Renal cortical epithelial cell (primary cell): ENCODE data around the gene GPR65. TPM values are rescaled to one million over a fixed set of nuclear protein-coding genes. Genes with fewer than 3 reads are reported as not detected.
A peak's percentile ranks its signal among the peaks of the same experiment; 100 is the strongest.

Experiments used
- DNase-seq: peaks from one replicate; pipeline ENCODE4 v3.0.0-alpha.2; 2011; ENCODE audit warnings: low read depth
- total RNA-seq: library from RNA; depleted of rRNA; stranded (reverse); fragments of >200 nt; gene quantifications from 2 replicates; pipeline ENCODE4 v1.2.3, GENCODE V29; 2014

Gene GPR65
- total RNA-seq, 1 donor from 2014 or later, result not detected

- DNase-seq, result no peak
Measured at GRCh38 chr14:88003425-88003824, 1.5 kb upstream of the GPR65 start.

GRCh38 chr14:88004506-88005036 lies 364 bp upstream of the GPR65 start:
- no peak for DNase-seq

- DNase-seq, result no peak
Measured at GRCh38 chr14:88005978-88006851, 1.3 kb downstream of the GPR65 start.

DNA sequence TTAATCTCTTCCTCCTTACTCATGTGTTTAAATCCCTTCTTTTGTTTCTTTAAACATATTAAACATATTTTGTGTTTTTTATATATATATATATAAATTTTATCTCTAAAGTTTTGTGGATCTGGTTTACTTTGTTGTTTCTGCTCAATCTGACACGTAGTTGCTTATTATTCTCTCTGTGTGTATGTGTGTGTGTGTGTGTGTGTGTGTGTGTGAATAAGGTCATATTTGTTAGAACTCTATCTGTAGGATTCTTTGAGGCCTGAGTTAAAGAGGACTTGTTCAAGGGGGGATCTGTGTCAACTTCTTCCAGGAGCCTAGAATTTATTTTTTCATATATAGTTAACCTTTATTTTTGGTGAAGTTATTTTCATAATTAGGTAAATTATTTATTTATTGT lies 2.7 kb downstream of the GPR65 start:
- no peak for DNase-seq

DNA sequence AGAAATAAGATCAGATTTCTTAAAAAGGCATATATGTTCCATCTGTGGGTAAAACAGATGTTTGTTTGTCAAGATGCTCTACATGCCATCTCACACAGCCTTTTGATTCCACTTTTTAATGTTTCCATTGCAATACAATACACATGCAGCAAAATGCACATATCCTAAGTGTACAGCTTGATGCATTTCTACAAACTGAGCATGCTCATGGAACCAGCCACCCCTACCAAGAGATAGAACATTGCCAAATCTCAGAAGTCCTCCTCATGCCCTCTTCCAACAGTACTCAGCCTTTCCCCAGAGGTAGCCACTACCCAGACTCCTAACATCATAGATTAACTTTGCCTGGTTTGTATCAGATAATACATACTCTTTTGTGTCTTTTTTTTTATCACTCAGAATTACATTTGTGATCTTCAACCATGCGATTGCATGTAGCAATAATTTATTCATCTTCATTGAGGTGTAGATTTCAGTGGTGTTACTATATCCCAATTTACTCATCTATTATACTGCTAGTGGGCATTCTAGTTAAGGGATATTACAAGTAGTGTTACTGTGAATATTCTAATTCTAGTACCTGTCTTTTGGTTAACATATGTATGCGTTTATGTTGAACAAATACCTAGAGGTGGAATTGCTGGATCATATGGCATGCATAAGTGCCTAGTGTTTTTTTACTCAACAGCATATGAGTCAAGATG lies 3.3 kb downstream of the GPR65 start:
- DNase-seq, result no peak

- no peak for DNase-seq
Measured at GRCh38 chr14:88009486-88009885, 4.6 kb downstream of the GPR65 start.

- no peak for DNase-seq
Measured at GRCh38 chr14:88010331-88010730, 5.4 kb downstream of the GPR65 start.

DNA sequence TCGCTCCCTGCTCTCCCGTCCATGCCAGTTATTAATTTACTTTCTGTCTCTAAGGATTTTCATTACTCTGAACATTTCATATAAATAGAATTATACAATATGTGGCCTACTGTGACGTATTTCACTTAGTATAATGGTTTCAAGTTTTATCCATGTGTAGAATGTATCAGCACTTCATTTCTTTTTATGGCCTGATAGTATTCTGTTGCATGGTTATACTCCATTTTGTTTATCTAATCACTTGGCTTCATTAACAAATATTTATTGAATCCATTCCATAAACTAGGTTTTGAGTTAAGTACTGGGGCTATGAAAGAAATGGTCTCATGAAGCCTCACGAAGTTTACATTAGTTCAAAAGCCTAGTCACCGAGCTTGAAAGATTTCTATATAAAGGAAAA lies 7.6 kb downstream of the GPR65 start:
- no peak for DNase-seq

GRCh38 chr14:88013750-88014349 lies 8.9 kb downstream of the GPR65 start:
- DNase-seq, result peak; percentile 56

DNA sequence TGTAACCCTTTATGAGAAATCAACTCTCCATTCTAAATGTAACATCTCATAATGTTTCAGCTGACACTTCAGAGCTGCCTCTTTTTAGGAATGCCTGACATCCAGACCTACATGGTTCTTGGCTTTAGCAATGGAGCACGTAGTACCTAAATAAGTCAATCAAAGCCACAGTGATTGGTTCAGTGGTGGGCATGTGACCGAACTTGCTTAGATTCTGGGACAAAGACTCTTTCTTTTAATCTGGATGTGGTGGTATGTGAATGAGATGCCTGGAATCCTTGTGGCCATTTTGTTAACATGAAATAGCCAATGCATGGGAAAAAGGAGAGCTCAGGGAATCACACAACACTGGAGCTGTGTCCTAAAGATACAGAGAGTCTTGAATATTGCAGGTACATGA lies 11.8 kb downstream of the GPR65 start:
- DNase-seq, result no peak

DNA sequence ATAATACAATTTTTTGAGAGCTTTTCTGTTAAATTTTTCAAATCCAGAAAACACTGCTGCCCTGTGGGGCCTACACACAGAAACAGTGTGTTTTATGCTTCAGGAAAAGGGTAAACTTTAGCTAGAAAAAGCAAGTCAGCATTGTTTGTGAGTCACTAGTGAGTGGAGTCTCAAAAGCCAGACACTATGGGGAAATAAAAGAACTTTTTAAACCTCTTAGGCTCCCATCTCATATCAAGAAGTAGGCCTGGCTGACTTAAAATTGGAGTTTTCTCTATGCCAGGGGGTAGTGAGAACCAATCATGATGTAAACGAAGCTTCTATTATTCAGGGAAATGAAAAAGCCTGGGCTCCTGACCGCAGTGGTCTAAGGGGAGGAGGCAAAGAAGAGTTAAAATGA lies 12.6 kb downstream of the GPR65 start:
- no peak for DNase-seq

DNA sequence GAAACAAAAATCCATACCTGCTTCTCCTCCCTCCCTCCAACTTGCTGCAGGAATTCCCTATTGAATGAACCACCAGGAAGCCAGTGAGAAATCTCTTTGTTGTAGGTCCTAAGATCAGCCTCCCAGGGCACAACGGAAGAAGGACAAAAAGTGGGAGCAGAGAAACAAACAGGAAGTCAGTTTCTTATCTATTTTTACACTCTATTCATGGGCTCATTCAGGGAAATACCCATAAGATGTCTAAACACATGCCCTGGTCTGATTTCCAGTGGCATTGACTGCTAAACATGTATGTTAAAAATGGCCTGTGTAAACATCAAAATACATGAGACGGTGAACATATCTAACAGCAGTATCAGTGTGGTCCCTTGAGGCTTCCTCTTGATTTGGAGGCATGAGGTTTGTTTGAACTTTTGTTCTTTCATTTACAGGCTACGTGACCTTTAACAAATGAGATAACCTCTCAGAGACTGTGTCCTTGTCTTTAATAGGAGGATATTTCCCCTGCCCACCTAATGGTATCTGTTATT lies 18.8 kb downstream of the GPR65 start:
- DNase-seq, result no peak

DNA sequence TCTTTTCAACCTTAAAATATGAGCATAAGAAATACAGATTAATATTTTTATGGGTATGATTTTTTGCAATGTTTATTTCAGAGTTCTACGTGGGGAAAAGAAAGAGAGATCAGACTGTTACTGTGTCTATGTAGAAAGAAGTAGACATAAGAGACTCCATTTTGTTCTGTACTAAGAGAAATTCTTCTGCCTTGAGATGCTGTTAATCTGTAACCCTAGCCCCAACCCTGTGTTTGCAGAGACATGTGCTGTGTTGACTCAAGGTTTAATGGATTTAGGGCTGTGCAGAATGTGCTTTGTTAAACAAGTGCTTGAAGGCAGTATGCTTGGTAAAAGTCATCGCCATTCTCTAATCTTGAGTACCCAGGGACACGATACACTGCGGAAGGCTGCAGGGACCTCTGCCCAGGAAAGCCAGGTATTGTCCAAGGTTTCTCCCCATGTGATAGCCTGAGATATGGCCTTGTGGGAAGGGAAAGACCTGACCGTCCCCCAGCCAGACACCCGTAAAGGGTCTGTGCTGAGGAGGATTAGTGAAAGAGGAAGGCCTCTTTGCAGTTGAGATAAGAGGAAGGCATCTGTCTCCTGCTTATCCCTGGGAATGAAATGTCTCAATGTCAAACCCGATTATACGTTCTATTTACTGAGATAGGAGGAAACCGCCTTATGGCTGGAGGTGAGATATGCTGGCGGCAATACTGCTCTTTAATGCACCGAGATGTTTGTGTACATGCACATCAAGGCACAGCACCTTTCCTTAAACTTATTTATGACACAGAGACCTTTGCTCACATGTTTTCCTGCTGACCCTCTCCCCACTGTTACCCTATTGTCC lies 19.5 kb downstream of the GPR65 start:
- DNase-seq, result peak; percentile 43

- DNase-seq, result no peak
Measured at GRCh38 chr14:88025313-88025712, 20.4 kb downstream of the GPR65 start.

DNA sequence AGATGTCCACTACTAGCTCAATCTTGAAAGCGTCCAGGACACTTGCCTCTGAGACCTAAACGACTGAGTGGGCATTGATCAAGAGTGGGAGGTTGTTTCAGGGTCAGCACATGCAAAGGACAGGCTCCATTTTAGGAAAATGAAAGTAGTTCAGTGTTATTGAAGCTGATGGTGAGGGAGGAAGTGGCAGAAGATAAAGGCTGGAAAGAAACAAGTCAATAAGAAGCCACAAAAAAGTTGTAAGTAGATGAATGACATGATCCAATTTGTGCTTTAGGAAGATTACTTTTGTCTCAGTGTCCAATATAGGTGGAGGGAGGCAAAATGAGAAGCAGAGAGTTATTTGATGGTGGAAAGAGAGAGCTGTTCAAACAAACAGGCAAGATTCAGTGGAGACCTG lies 22.0 kb downstream of the GPR65 start:
- DNase-seq, result no peak

DNA sequence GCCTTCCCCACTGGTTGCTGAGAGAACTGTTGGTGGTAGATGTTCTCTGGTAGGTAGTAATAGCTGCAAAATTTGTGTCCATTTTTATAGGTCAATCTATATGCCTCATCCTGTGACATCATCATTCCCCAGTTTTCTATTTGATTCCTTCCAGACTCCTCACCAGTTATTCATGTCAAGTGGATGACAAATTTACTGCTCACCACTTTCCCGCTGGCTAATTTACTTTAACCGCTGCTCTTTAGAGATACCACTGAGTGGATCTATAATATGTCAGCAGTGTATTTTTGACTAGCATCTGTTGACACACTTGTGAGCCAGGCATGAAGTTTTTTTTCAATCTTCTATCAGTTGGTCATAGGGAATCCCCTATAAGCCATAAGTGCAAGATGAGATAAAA lies 24.6 kb downstream of the GPR65 start:
- DNase-seq, result no peak

GRCh38 chr14:88030079-88030478 lies 25.1 kb downstream of the GPR65 start:
- no peak for DNase-seq

- no peak for DNase-seq
Measured at GRCh38 chr14:88030892-88031291, 26.0 kb downstream of the GPR65 start.

DNA sequence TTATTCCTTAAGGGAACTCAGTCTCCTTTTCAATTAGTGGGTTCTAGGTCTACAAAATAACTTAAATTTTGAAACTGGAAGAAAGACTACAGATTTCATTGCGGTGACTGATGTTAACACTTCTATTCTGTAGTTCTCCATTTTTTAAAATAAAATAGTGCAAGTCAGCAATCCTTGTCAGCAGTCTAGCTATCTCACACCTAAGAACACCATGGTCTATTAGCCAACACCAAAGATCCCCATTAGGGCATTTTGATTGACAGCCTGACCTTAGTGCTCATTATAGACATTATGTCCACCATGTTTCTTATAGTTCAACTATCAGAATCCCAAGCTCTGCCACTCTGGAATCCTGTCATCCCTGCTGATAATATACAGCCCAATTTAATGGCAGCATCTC lies 27.4 kb downstream of the GPR65 start:
- DNase-seq, result no peak

DNA sequence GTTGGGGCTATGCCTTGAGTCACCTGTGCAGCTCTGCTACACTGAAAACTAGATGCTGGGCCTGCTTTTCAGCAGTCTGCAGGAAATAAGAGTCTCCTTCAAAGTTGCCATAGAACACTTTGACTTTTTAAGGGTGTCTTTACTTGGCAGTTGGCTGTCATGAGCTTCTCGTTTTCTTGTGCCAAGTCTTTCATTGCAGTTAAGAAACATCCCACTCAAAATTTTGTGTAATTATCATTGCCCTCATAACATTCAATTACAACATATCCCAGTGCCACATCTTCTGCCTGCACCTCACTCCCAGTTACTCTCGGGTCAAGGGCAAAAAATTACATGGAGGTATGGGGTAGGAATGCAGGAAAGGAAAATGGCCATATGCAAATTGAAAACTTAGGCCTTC lies 29.1 kb downstream of the GPR65 start:
- no peak for DNase-seq

- no peak for DNase-seq
Measured at GRCh38 chr14:88036422-88036821, 31.5 kb downstream of the GPR65 start.
